NOMO-1 treated with dmso at 0.1 percent for 144 hours (cell line): ENCODE results near the gene POU6F1.
"Not testable (repeated sequence)": the region's sequence is repeated elsewhere in the genome, so short reads cannot be mapped to it uniquely, and the experiment has no call there.

Experiments
- DNase-seq: peaks from one replicate; lab custom pipeline; 2025; ENCODE audit not compliant: unreplicated experiment; lab: John Stamatoyannopoulos, UW

The POU6F1 gene

GRCh38 chr12:51217968-51218606 is at the start of gene POU6F1:
Gene POU6F1, minus strand, starts transcription at chr12:51218062. Its CDS starts 11,226 bp downstream, at chr12:51206836.
- DNase-seq: peak; percentile 33

GRCh38 chr12:51265024-51265423 is 47.2 kb upstream of the POU6F1 start:
- DNase-seq: no peak

- no peak for DNase-seq
Measured at GRCh38 chr12:51264297-51264696, 46.4 kb upstream of the POU6F1 start.

GRCh38 chr12:51263341-51263740 is 45.5 kb upstream of the POU6F1 start:
- no peak for DNase-seq

GRCh38 chr12:51262758-51263177 is 44.9 kb upstream of the POU6F1 start:
- no peak for DNase-seq

- not testable (repeated sequence) for DNase-seq
Measured at GRCh38 chr12:51259600-51259999, 41.7 kb upstream of the POU6F1 start.

- no peak for DNase-seq
Measured at GRCh38 chr12:51254536-51254935, 36.7 kb upstream of the POU6F1 start.

GRCh38 chr12:51253276-51253675 is 35.4 kb upstream of the POU6F1 start:
- DNase-seq: no peak

GRCh38 chr12:51247523-51248206 is 29.8 kb upstream of the POU6F1 start:
- DNase-seq: no peak

- DNase-seq: peak; percentile 90
Measured at GRCh38 chr12:51246254-51246853, 28.5 kb upstream of the POU6F1 start.

- DNase-seq: no peak
Measured at GRCh38 chr12:51245476-51246253, 27.8 kb upstream of the POU6F1 start.

GRCh38 chr12:51244269-51244668 is 26.4 kb upstream of the POU6F1 start:
- DNase-seq: no peak

GRCh38 chr12:51242876-51243275 is 25.0 kb upstream of the POU6F1 start:
- DNase-seq: peak; percentile 85

- DNase-seq: peak; percentile 85
Measured at GRCh38 chr12:51242120-51242519, 24.3 kb upstream of the POU6F1 start.

- no peak for DNase-seq
Measured at GRCh38 chr12:51240971-51241370, 23.1 kb upstream of the POU6F1 start.

GRCh38 chr12:51238510-51239334 is 20.9 kb upstream of the POU6F1 start, which contains the start of gene DAZAP2:
Gene DAZAP2, plus strand, starts transcription at chr12:51238826. Its CDS starts 82 bp downstream, at chr12:51238908.
- peak; percentile 86 for DNase-seq

- DNase-seq: no peak
Measured at GRCh38 chr12:51238037-51238509, 20.2 kb upstream of the POU6F1 start.

GRCh38 chr12:51234530-51234929 is 16.7 kb upstream of the POU6F1 start:
- DNase-seq: no peak

- DNase-seq: no peak
Measured at GRCh38 chr12:51232642-51233041, 14.8 kb upstream of the POU6F1 start.

- no peak for DNase-seq
Measured at GRCh38 chr12:51229116-51229809, 11.4 kb upstream of the POU6F1 start.
